ENCODE results near the gene CDYL2.

The CDYL2 gene

DNA sequence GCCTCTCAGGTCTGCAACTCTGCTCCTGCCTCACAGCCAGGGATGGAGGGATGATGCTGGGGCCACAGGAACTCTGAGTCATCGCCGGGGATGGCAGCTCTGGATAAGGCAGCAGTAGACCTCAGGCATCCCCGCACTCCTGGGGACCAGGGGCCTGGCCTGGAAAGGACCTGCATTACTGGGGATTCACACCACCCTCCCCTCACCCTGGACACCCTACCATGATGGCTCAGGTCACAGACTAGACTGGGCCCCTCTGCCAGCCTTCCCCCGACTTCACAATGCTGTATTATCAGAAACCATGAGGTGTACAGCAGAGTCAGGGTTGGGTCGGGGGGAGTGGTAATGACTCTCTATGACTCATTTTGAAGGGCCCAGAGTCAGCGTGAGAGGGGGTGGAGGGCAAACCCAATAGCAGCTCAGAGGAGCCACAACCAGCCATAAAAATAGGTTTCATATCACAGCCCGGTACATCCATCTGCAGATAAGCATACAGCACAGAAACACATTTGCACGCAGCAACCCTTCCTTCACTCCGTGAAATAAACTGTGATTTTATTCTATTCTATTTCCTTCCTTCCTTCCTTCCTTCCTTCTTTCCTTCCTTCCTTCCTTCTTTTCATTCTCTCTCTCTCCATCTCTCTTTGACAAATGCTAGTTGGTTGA is 234.8 kb downstream of the CDYL2 start:
- H3K27ac ChIP-seq (replicated peaks; ENCODE audit: low read length): no peak overlapping the region
- WGBS, 2 donors (ENCODE audit: extremely low coverage in 2 of 2, insufficient read length in 2 of 2, insufficient replicate concordance in 1 of 2): no CpG with 5 or more reads among the region's 9 CpGs
- no peak overlapping the region for H2BK5ac ChIP-seq (ENCODE audit: low read length)

DNA sequence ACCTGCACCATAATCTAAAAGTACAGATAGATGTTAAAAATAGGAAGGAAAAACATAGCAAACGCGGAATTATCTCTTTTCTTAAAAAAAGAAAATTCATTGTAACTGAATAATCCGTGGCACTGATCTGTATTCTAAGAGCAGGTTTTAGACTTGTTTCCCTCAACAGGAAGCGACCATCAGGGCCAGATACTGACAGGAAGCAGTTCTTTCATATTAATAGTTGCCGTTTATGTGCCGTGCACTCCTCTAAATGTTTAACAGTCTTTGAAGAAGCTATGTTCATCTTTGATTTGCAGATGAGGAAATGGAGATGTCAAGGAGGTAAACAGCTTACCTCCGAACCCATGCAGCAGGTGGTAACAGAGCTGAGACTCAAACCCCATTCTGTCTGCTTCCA is 240.0 kb downstream of the CDYL2 start:
- no peak overlapping the region for H3K4ac ChIP-seq (ENCODE audit: low read length)
- H3K4me3 ChIP-seq (ENCODE audit: low read length in 2 of 2): no peak overlapping the region
- no CpG with 5 or more reads among the region's 7 CpGs for WGBS, 2 donors (ENCODE audit: extremely low coverage in 2 of 2, insufficient read length in 2 of 2, insufficient replicate concordance in 1 of 2)
- no peaks in the 10 kb centered on the region for H3K36me3 ChIP-seq (replicated peaks in 1 of 2; ENCODE audit: control insufficient read depth in 2 of 2, insufficient read depth in 2 of 2, low read length in 2 of 2)
- H2BK120ac ChIP-seq (ENCODE audit: low read depth, low read length): no peak overlapping the region
- H2BK15ac ChIP-seq (ENCODE audit: low read length): no peak overlapping the region
- H2BK12ac ChIP-seq (ENCODE audit: low read length): no peak overlapping the region
- no peaks in the 10 kb centered on the region for H3K79me1 ChIP-seq (ENCODE audit: low read depth, low read length)
- no peak overlapping the region for H2AK5ac ChIP-seq (ENCODE audit: low read depth, low read length)
- H4K91ac ChIP-seq (ENCODE audit: low read depth, low read length, poor library complexity): no peak overlapping the region
- no peaks in the 10 kb centered on the region for H3K27me3 ChIP-seq (ENCODE audit: control insufficient read depth in 3 of 3, insufficient read depth in 3 of 3, low read depth in 1 of 3, low read length in 3 of 3)
- H3K9ac ChIP-seq (ENCODE audit: low read depth, low read length, poor library complexity): no peak overlapping the region
- H3K4me1 ChIP-seq (ENCODE audit: control insufficient read depth in 2 of 2, insufficient read depth in 1 of 2, low read depth in 1 of 2, low read length in 2 of 2): no peaks in the 10 kb centered on the region
- H3K4me2 ChIP-seq (ENCODE audit: insufficient read depth, low read length, poor library complexity, severe bottlenecking): no peak overlapping the region
- H3K14ac ChIP-seq (ENCODE audit: low read length): no peak overlapping the region
- no peak overlapping the region for H2AFZ ChIP-seq (ENCODE audit: low read length)
- H3K18ac ChIP-seq (ENCODE audit: low read length): no peak overlapping the region
- H3K9me3 ChIP-seq (replicated peaks in 1 of 2; ENCODE audit: control insufficient read depth in 2 of 2, insufficient read depth in 1 of 2, low read depth in 1 of 2, low read length in 2 of 2): no peaks in the 10 kb centered on the region
- H2BK5ac ChIP-seq (ENCODE audit: low read length): no peak overlapping the region
- no peak overlapping the region for H4K8ac ChIP-seq (ENCODE audit: low read depth, low read length)
- no peak for DNase-seq (ENCODE audit: low spot score)
- no peak overlapping the region for H3K23ac ChIP-seq (ENCODE audit: low read depth, low read length, poor library complexity)
- H3K27ac ChIP-seq (replicated peaks; ENCODE audit: low read length): no peak overlapping the region

More for the DNA sequence above, 234.8 kb downstream of the CDYL2 start:
- H3K4me2 ChIP-seq (ENCODE audit: insufficient read depth, low read length, poor library complexity, severe bottlenecking): no peak overlapping the region
- H3K36me3 ChIP-seq (replicated peaks in 1 of 2; ENCODE audit: control insufficient read depth in 2 of 2, insufficient read depth in 2 of 2, low read length in 2 of 2): no peaks in the 10 kb centered on the region
- no peak overlapping the region for H3K4me3 ChIP-seq (ENCODE audit: low read length in 2 of 2)
- H3K14ac ChIP-seq (ENCODE audit: low read length): no peak overlapping the region
- H3K9ac ChIP-seq (ENCODE audit: low read depth, low read length, poor library complexity): no peak overlapping the region
- no peaks in the 10 kb centered on the region for H3K9me3 ChIP-seq (replicated peaks in 1 of 2; ENCODE audit: control insufficient read depth in 2 of 2, insufficient read depth in 1 of 2, low read depth in 1 of 2, low read length in 2 of 2)
- H2AK5ac ChIP-seq (ENCODE audit: low read depth, low read length): no peak overlapping the region
- H2BK12ac ChIP-seq (ENCODE audit: low read length): no peak overlapping the region
- no peaks in the 10 kb centered on the region for H3K27me3 ChIP-seq (ENCODE audit: control insufficient read depth in 3 of 3, insufficient read depth in 3 of 3, low read depth in 1 of 3, low read length in 3 of 3)
- no peak overlapping the region for H2AFZ ChIP-seq (ENCODE audit: low read length)
- H3K4ac ChIP-seq (ENCODE audit: low read length): no peak overlapping the region
- no peak overlapping the region for H2BK120ac ChIP-seq (ENCODE audit: low read depth, low read length)
- peak overlapping the region; percentile 9 for H3K18ac ChIP-seq (ENCODE audit: low read length)
- no peak for DNase-seq (ENCODE audit: low spot score)
- H4K91ac ChIP-seq (ENCODE audit: low read depth, low read length, poor library complexity): no peak overlapping the region
- no peak overlapping the region for H2BK15ac ChIP-seq (ENCODE audit: low read length)
- peaks cover 3% of the 10 kb centered on the region for H3K79me1 ChIP-seq (ENCODE audit: low read depth, low read length)
- peaks cover 0 to 5% of the 10 kb centered on the region in 2 donors for H3K4me1 ChIP-seq (ENCODE audit: control insufficient read depth in 2 of 2, insufficient read depth in 1 of 2, low read depth in 1 of 2, low read length in 2 of 2)
- H4K8ac ChIP-seq (ENCODE audit: low read depth, low read length): no peak overlapping the region
- H3K23ac ChIP-seq (ENCODE audit: low read depth, low read length, poor library complexity): no peak overlapping the region

DNA sequence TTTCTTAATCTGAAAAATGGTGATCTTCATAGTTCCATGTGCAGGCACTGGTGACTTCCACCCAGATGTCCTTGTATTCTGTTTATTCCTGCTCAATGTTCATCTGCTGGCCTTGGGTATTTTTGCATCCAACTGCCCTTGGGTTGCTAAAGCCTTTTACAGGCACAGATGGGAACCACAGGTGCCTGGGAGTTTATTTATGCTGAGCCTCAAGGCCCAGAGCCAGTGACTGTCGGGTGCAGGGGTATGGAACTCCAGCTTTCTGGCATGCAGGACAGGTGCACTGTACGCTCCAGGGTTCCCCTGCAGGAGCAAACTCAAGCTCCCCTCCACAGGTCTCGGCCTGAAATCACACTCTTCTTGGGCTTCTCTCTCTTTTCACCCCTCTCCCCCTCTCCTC is 241.3 kb downstream of the CDYL2 start:
- H3K4me1 ChIP-seq (ENCODE audit: control insufficient read depth in 2 of 2, insufficient read depth in 1 of 2, low read depth in 1 of 2, low read length in 2 of 2): no peaks in the 10 kb centered on the region
- no peak overlapping the region for H3K4ac ChIP-seq (ENCODE audit: low read length)
- H3K14ac ChIP-seq (ENCODE audit: low read length): no peak overlapping the region
- no peak overlapping the region for H3K18ac ChIP-seq (ENCODE audit: low read length)
- no peak overlapping the region for H3K23ac ChIP-seq (ENCODE audit: low read depth, low read length, poor library complexity)
- H3K4me2 ChIP-seq (ENCODE audit: insufficient read depth, low read length, poor library complexity, severe bottlenecking): no peak overlapping the region
- H3K27ac ChIP-seq (replicated peaks; ENCODE audit: low read length): no peak overlapping the region
- no peak for DNase-seq (ENCODE audit: low spot score)
- H3K9ac ChIP-seq (ENCODE audit: low read depth, low read length, poor library complexity): no peak overlapping the region
- H2BK120ac ChIP-seq (ENCODE audit: low read depth, low read length): no peak overlapping the region
- H3K36me3 ChIP-seq (replicated peaks in 1 of 2; ENCODE audit: control insufficient read depth in 2 of 2, insufficient read depth in 2 of 2, low read length in 2 of 2): no peaks in the 10 kb centered on the region
- H2BK5ac ChIP-seq (ENCODE audit: low read length): no peak overlapping the region
- no peak overlapping the region for H2BK12ac ChIP-seq (ENCODE audit: low read length)
- no peaks in the 10 kb centered on the region for H3K9me3 ChIP-seq (replicated peaks in 1 of 2; ENCODE audit: control insufficient read depth in 2 of 2, insufficient read depth in 1 of 2, low read depth in 1 of 2, low read length in 2 of 2)
- H2BK15ac ChIP-seq (ENCODE audit: low read length): no peak overlapping the region
- no CpG with 5 or more reads among the region's 3 CpGs for WGBS, 2 donors (ENCODE audit: extremely low coverage in 2 of 2, insufficient read length in 2 of 2, insufficient replicate concordance in 1 of 2)
- H3K27me3 ChIP-seq (ENCODE audit: control insufficient read depth in 3 of 3, insufficient read depth in 3 of 3, low read depth in 1 of 3, low read length in 3 of 3): no peaks in the 10 kb centered on the region
- H4K91ac ChIP-seq (ENCODE audit: low read depth, low read length, poor library complexity): no peak overlapping the region
- H4K8ac ChIP-seq (ENCODE audit: low read depth, low read length): no peak overlapping the region
- H3K79me1 ChIP-seq (ENCODE audit: low read depth, low read length): no peaks in the 10 kb centered on the region
- H3K4me3 ChIP-seq (ENCODE audit: low read length in 2 of 2): no peak overlapping the region
- H2AFZ ChIP-seq (ENCODE audit: low read length): no peak overlapping the region
- H2AK5ac ChIP-seq (ENCODE audit: low read depth, low read length): no peak overlapping the region

DNA sequence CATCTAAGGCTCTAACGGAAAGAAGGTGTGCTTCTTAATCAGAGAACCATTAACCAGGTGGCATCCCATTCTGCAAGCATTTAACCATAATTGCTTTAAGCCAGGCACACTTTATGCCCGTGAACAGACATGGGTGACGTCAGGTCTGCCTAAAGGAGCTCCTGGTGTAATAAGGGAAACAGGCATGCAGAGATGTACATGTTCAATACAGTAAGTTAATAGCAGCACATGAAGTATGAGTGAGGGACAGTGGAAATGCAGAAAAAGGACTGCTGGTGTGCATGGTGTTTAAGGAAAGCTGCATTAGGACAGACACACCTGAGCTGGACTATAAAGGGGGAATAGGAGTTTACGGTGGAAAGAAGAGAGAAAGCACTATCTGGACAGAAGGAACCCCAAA is 245.0 kb downstream of the CDYL2 start:
- Histone ChIP-seq H3K4me1 (ENCODE audit: control insufficient read depth in 2 of 2, insufficient read depth in 1 of 2, low read depth in 1 of 2, low read length in 2 of 2) (no peaks in the 10 kb centered on the region), H2BK5ac (ENCODE audit: low read length) (no peak overlapping the region), H4K91ac (ENCODE audit: low read depth, low read length, poor library complexity) (no peak overlapping the region), H3K79me1 (ENCODE audit: low read depth, low read length) (no peaks in the 10 kb centered on the region), H3K4me2 (ENCODE audit: insufficient read depth, low read length, poor library complexity, severe bottlenecking) (no peak overlapping the region), H3K4me3 (ENCODE audit: low read length in 2 of 2) (no peak overlapping the region), H2BK12ac (ENCODE audit: low read length) (no peak overlapping the region), H3K27ac (replicated peaks; ENCODE audit: low read length) (no peak overlapping the region), H2AFZ (ENCODE audit: low read length) (no peak overlapping the region), H3K18ac (ENCODE audit: low read length) (no peak overlapping the region), H4K8ac (ENCODE audit: low read depth, low read length) (no peak overlapping the region), H2BK120ac (ENCODE audit: low read depth, low read length) (no peak overlapping the region), H3K27me3 (ENCODE audit: control insufficient read depth in 3 of 3, insufficient read depth in 3 of 3, low read depth in 1 of 3, low read length in 3 of 3) (no peaks in the 10 kb centered on the region), H2BK15ac (ENCODE audit: low read length) (no peak overlapping the region), H3K9ac (ENCODE audit: low read depth, low read length, poor library complexity) (no peak overlapping the region), H2AK5ac (ENCODE audit: low read depth, low read length) (no peak overlapping the region), H3K4ac (ENCODE audit: low read length) (no peak overlapping the region), H3K9me3 (replicated peaks in 1 of 2; ENCODE audit: control insufficient read depth in 2 of 2, insufficient read depth in 1 of 2, low read depth in 1 of 2, low read length in 2 of 2) (no peaks in the 10 kb centered on the region), H3K23ac (ENCODE audit: low read depth, low read length, poor library complexity) (no peak overlapping the region), H3K36me3 (replicated peaks in 1 of 2; ENCODE audit: control insufficient read depth in 2 of 2, insufficient read depth in 2 of 2, low read length in 2 of 2) (no peaks in the 10 kb centered on the region), H3K14ac (ENCODE audit: low read length) (no peak overlapping the region)
- no peak for DNase-seq (ENCODE audit: low spot score)
- WGBS, 2 donors (ENCODE audit: extremely low coverage in 2 of 2, insufficient read length in 2 of 2, insufficient replicate concordance in 1 of 2): no CpG with 5 or more reads among the region's 4 CpGs

Data from neuronal stem cell (in vitro differentiated cells).